ENCODE results near the gene TRMT112. TPM values are rescaled to one million over a fixed set of nuclear protein-coding genes. Genes with fewer than 3 reads are reported as not detected.

TRMT112 gene
- total and polyA plus RNA-seq, 10 of the 15 experiments (the other 5 are each of a cell fraction or from before 2014, with no cell fraction given): 212 to 455 (median 308) TPM

DNA sequence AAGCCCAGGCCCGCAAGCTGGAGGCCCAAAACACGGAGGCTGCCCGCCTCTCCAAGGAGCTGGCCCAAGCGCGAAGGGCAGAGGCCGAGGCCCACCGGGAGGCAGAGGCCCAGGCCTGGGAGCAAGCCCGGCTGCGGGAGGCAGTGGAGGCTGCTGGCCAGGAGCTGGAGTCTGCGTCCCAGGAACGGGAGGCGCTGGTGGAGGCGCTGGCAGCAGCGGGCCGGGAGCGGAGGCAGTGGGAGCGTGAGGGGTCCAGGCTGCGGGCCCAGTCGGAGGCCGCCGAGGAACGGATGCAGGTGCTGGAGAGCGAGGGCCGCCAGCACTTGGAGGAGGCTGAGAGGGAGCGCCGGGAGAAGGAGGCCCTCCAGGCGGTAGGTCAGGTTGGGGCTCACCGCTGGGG is 27.4 kb upstream of the TRMT112 start:
- Histone ChIP-seq H3K4me2 (ENCODE audit: control insufficient read depth, insufficient read depth) (no peak overlapping the region), H3K27me3 (replicated peaks in 1 of 2; ENCODE audit: control insufficient read depth in 2 of 2, insufficient read depth in 2 of 2, low read length in 1 of 2) (no peaks in the 10 kb centered on the region), H3K4me3 (no peak overlapping the region), H4K20me1 (ENCODE audit: control insufficient read depth, insufficient read depth) (no peaks in the 10 kb centered on the region; the same call in 1 of the 2 replicates), H3K36me3 (ENCODE audit: control insufficient read depth in 2 of 2, insufficient read depth in 2 of 2, low read length in 1 of 2) (peaks cover 8 to 13% of the 10 kb centered on the region in 2 experiments; a peak in 3 of 4 replicates), H2AFZ (ENCODE audit: control insufficient read depth, low read depth, low read length) (no peak overlapping the region), H3K9ac (ENCODE audit: control insufficient read depth, insufficient read depth, low read length) (no peak overlapping the region), H3K79me2 (ENCODE audit: control insufficient read depth, insufficient read depth, low read length) (peaks cover 15% of the 10 kb centered on the region), H3K9me3 (replicated peaks; ENCODE audit: control insufficient read depth, insufficient read depth, low read length) (no peaks in the 10 kb centered on the region), H3K27ac (ENCODE audit: control insufficient read depth, insufficient read depth) (no peak overlapping the region), H3K4me1 (ENCODE audit: control insufficient read depth, insufficient read depth, low read length) (peaks cover 16% of the 10 kb centered on the region)
- intact Hi-C loops (cut with micrococcal nuclease; ENCODE audit: unreplicated experiment) (no loop called here), in situ Hi-C loops (cut with MboI) (no loop called here)
- no TSS peak for BruUV-seq (replicated peaks)
- CTCF ChIA-PET: interaction anchor here (1.0 to 2.7 kb wide), 5 partner anchors 10 to 40 kb away, joined by 4 to 13 read pairs (median 4); partner anchors contain the start of genes ESRRA, PRDX5 and TRMT112
- ATAC-seq: no peak
- RAD21 ChIA-PET (ENCODE audit: unreplicated experiment): no interaction called here
- DNase-seq (ENCODE audit: low read depth, low spot score): no peak
- SMC1A ChIA-PET (ENCODE audit: uncharacterized antibody, unreplicated experiment): no interaction called here
- FAIRE-seq: no peak
- WGBS (ENCODE audit: insufficient coverage, insufficient replicate concordance, low lambda C conversion rate, missing lambda C conversion rate): 99% methylated on average over 27 of the region's 28 CpGs
- POLR2A ChIA-PET: interaction anchor here (0.9 kb wide), 1 partner anchor 10 kb away, joined by 3 read pairs; no protein-coding TSS in a partner anchor
- TF ChIP-seq POLR2AphosphoS5 (IDR thresholded peaks at IDR 0.05; ENCODE audit: low read length) (no peak), MYB (IDR thresholded peaks at IDR 0.05; ENCODE audit: borderline replicate concordance, low read depth, low read length) (no peak), ZNF622 (IDR thresholded peaks at IDR 0.05) (no peak), RB1 (IDR thresholded peaks at IDR 0.05; ENCODE audit: borderline replicate concordance) (no peak), ZSCAN29 (IDR thresholded peaks at IDR 0.05) (no peak), NFYB (IDR thresholded peaks at IDR 0.05; ENCODE audit: insufficient read depth, low read depth, low read length) (no peak), STAT1 (conservative IDR thresholded peaks at IDR 0.05) (no peak), CREM (IDR thresholded peaks at IDR 0.05; ENCODE audit: low read depth) (no peak), POU2F2 (IDR thresholded peaks at IDR 0.05; ENCODE audit: borderline replicate concordance, low read depth, low read length) (no peak), CHD1 (IDR thresholded peaks at IDR 0.05; ENCODE audit: low read depth, low read length) (no peak), TCF7 (IDR thresholded peaks at IDR 0.05; ENCODE audit: borderline replicate concordance) (no peak), IRF4 (IDR thresholded peaks at IDR 0.05; ENCODE audit: low read depth, low read length) (no peak), MEF2A (IDR thresholded peaks at IDR 0.05; ENCODE audit: insufficient read depth, low read depth, low read length) (no peak)
- TF ChIP-seq, protein P1, sequence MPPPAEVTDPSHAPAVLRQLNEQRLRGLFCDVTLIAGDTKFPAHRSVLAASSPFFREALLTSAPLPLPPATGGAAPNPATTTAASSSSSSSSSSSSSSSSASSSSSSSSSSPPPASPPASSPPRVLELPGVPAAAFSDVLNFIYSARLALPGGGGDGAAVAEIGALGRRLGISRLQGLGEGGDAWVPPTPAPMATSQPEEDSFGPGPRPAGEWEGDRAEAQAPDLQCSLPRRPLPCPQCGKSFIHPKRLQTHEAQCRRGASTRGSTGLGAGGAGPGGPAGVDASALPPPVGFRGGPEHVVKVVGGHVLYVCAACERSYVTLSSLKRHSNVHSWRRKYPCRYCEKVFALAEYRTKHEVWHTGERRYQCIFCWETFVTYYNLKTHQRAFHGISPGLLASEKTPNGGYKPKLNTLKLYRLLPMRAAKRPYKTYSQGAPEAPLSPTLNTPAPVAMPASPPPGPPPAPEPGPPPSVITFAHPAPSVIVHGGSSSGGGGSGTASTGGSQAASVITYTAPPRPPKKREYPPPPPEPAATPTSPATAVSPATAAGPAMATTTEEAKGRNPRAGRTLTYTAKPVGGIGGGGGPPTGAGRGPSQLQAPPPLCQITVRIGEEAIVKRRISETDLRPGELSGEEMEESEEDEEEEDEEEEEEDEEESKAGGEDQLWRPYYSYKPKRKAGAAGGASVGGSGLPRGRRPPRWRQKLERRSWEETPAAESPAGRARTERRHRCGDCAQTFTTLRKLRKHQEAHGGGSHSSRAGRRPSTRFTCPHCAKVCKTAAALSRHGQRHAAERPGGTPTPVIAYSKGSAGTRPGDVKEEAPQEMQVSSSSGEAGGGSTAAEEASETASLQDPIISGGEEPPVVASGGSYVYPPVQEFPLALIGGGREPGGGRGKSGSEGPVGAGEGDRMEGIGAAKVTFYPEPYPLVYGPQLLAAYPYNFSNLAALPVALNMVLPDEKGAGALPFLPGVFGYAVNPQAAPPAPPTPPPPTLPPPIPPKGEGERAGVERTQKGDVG (CRISPR knock-in tag; IDR thresholded peaks at IDR 0.05): no peak

Measured in GM12878 (cell line).